Measurements from ENCODE around the gene FCHO2.
A peak's percentile ranks its signal among the peaks of the same experiment; 100 is the strongest.

Gene FCHO2

GRCh38 chr5:73037545-73037944 is 81.7 kb downstream of the FCHO2 start:
- no peak for DNase-seq

DNA sequence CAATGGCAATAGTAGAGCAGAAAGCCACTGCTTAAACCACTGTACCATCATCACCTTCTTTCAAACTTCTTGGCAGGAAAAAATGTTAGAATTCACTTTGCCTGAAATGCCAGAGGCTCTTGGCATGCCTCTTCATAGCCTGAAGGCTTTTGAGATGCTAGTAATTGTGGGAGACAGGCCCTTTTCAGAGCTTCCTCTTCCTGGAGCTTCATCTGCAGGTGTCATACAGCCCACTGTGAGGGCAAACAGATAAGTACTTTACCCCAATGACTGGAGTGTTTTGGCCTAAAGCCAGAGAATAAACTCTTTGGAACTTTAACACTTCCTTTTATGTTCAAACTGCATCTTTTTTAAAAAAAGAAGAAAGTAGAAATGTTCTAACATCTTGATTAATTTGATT is 83.2 kb downstream of the FCHO2 start:
- DNase-seq = peak; percentile 34

DNA sequence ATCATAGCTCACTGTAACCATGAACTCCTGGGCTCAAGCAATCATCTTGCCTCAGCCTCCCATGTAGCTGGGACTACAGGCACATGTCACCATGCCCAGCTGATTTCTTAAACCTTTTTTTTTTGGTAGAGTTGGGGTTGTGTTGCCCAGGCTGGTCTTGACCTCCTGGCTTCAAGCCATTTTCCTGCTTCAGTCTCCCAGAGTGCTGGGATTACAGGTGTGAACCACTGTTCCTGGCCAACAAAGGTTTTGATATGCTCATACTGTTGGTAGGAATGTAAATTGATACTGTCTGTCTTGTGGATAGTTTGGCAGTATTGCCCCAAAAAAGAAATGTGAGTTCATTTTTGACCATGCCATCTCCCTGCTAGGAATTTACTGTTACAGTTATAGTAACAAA is 87.2 kb downstream of the FCHO2 start:
- no peak for DNase-seq

DNA sequence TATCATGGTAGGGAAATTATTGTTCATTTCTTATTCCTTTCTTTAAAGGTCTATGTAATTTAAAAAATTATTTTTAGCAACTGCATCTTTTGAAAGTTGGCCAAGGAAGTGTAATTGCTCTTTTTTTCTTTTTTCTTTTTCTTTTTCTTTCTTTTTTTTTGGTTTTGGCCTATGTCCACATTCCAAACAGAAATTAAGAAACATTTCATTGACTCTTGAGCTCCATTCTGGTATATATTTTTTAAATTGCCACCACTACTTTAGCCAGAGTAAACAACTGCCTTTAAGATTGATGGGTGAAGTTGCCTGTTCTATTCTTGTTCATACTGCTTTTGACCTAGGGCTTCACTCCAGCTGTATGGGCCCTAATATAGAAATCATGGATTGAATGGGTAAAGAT is 88.7 kb downstream of the FCHO2 start:
- DNase-seq = no peak

DNA sequence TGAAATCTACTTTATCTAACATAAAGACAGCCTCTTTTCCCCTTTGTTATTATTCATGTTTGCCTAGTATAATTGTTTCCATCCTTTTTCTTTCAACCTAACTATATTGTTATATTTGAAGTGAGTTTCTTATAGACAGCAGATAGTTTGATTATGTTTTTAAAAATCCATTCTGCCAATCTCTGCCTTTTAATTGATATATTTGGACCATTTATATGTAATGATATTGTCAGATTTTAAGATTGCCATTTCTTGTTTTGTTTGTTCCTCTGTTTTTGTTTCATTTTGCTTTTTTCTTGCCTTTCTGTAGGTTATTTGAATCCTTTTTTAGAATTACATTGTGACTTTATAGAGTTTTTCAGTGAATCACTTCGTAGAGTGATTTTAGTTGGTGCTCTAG is 89.8 kb downstream of the FCHO2 start:
- no peak for DNase-seq

DNA sequence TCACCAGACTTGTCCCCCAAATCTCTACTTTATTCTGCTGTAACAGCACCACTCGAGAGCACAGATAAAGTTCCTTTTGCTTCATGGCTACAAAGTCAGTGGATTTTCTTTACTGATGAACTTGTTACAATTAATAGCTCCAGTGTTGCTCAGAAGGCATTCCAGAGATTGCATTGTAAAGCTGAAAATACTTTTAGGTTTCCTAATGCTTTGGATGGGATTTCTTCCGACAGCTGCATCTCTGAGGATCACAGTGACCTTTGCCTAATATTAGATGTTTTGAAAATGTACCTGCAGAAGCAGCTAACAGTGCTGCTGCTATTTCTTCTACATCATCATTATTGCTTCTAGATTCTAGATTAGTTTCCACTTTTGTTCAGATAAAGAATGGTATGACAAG is 105.8 kb downstream of the FCHO2 start:
- no peak for DNase-seq

GRCh38 chr5:73066466-73066865 is 110.6 kb downstream of the FCHO2 start:
- no peak for DNase-seq

GRCh38 chr5:73067213-73067612 is 111.4 kb downstream of the FCHO2 start:
- DNase-seq = no peak

- no peak for DNase-seq
Observed at GRCh38 chr5:73081093-73081492, 125.3 kb downstream of the FCHO2 start.

GRCh38 chr5:73088026-73088425 is 132.2 kb downstream of the FCHO2 start:
- no peak for DNase-seq

- no peak for DNase-seq
Observed at GRCh38 chr5:73093943-73094342, 138.1 kb downstream of the FCHO2 start.

DNA sequence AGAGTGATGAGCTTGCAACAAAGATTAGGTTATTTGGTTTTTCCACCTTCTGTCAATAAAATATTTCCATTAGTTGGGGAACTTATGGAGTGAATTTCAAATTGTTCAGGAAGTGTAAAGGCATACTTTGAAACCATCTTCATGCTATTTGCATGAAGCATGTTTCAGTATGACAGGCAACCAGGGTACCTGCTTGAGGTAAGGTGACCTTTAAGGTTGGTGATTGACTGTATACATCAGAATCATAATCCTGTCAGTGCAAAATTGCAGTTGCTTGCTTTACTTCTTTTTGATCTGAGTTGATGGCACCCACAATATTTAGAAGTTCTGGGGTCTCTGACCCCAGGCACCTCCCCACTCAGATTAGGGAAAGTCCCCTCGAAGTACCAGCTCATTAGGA is 138.6 kb downstream of the FCHO2 start:
- DNase-seq = no peak

DNA sequence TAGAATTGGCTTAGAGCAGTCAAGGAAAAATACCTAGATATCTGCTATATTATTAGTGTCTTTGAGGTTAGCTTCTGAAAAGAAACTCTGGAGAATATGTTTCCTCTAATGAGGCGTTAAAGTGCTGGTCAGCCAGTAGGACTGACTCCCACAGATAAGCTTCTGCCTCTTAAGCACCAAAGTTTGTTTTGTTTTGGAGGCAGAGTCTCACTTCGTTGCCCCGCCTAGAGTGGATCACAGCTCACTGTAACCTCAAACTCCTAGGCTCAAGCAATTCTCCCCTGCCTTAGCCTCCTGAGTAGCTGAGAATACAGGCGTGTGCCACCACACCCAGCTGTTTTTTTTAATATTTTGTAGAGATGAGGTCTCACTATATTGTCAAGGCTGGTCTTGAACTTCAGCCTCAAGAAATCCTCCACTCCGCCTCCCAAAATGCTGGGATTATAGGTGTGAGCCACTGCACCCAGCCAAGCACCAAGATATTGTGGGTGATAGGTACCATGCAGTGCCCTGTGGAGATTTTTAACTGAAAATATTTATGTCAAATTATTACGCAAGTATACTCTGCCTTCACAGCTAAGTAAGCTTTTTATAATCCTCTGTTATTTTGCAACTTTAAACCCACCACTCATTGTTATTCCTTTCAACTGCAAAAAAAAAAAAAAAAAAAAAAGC is 139.9 kb downstream of the FCHO2 start:
- no peak for DNase-seq

DNA sequence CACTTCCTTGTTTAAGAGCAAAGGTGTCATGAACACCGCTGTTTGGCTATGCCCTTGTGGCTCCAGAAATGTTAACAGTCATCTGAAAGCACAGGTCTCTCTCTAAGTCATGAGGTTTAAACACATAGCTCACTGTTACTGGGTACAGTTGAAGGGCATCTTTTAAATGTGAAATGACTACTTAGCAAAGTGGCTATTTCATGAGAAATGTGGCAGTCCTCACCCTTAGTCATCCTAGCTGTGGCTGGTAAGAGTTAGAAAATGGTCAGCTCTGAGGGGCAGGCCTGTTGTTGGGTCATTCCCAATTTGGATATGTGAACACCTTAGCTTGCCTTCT is 140.4 kb downstream of the FCHO2 start:
- DNase-seq = no peak

DNA sequence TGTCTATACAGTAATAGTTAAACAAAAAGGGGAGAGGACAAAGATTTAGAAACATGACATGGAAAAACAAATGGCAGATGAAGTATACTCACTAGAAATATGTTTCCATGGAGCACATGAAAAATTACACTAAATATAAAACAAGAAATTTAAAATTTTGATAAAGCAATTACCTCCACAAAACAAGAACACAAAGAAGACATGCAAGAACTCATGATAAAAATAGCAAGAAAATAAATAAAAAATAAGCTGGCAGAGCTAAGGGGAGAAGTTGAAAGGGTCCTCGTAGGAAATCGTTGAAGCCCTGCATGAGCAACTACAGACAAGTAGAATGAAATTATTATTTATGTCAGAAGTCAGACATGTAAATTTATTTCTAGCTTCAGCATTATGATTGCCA is 141.9 kb downstream of the FCHO2 start:
- no peak for DNase-seq

GRCh38 chr5:73100109-73100508 is 144.3 kb downstream of the FCHO2 start:
- no peak for DNase-seq

DNA sequence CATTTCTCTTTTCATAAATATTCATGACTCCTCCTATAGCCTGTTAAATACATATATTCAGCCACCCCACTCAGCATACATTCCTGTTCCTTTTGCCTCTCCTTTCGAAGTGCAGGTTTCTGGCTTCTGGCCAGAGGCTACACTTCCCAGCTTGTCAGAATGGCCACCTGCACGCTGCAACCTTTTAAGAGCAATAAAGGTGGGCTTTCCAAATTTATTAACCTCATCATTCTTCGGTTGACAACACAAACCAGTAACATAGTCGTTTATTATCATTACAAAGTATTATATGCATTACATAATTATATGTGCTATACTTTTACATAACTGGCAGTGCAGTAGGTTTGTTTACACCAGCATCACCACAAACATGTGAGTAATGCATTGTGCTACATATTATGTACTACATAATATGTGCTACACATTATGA is 148.0 kb downstream of the FCHO2 start:
- DNase-seq = peak; percentile 64

GRCh38 chr5:73104326-73104725 is 148.5 kb downstream of the FCHO2 start:
- peak; percentile 42 for DNase-seq

GRCh38 chr5:73106335-73106734 is 150.5 kb downstream of the FCHO2 start:
- DNase-seq = no peak

DNA sequence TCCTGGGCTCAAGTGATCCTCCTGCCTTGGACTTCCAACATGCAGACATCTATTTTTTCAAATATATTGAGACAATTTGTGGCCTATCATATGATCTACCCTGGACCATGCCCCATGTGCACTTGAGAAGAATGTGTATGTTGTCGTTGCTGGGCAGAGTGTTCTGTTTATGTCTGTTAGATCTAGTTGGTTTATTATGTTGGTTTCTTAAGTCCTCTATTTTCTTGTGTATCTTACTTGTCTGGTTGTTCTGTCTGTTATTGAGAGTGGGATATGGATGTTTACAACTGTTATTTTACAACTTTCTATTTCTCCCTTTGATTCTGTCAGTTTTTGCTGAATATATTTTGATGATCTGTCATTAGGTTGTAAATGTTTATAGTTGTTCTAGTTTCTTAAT is 154.3 kb downstream of the FCHO2 start:
- DNase-seq = no peak

DNA sequence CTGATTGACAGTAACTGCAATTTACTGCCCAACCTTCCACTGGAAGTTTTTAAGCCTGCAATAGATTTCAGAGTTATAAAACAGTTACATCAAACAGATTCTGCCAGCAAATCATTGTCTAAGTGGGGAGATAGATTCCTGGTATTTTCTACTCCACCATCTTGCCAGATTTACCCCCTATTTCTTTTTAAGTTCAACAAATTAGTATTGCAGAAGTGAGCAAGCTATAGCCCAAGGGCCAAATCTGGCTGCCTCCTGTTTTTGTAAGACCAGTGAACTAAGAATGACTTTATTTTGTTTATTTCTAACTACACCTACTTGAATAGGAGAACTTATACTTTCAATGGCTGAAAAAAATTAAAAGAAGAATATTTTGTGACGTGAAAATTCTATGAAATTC is 155.7 kb downstream of the FCHO2 start:
- DNase-seq = no peak

DNA sequence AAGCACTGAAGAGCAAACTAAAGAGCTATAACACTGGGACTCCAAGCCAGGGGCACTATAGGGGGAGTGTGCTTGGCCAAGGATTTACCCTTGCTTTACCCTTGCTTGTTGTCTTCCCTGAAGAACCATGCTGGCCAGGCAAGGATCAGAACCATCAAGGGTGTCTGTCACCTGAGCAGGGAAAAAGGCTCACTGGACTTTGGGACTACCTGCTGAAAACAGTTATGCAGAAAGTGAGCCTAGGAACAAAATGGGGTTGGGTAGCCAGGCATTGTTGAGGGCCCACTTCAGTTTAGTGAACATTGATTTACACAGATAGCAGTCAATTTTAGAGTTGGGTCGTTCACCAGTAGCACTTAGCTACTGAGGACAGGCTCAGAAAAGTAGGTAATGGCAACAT is 156.5 kb downstream of the FCHO2 start:
- no peak for DNase-seq

GRCh38 chr5:73114044-73114688 is 158.3 kb downstream of the FCHO2 start:
- DNase-seq = no peak

- DNase-seq = no peak
Observed at GRCh38 chr5:73115399-73116051, 159.7 kb downstream of the FCHO2 start.

DNA sequence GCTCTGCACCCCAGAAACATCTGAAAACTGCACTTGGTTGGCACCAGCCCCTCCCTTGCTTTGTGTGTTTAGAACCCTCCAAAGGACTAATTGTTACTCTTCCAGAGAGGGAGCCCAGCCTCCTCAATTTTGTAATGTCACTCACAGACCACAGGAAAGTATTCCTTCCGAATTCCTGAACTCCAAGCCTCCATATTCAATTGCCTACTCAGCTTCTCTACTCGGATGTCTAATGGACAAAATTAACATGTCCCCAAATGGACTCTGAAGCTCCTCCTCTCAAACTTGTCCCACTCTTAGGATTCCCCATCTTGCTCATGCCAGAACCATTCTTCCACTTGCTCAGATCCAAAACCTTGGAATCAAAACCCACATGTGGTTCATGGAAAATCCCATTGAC is 160.7 kb downstream of the FCHO2 start:
- no peak for DNase-seq
